ENCODE data around the gene POU6F2. TPM values are rescaled to one million over a fixed set of nuclear protein-coding genes. Genes with fewer than 3 reads are reported as not detected.

The POU6F2 gene
- total RNA-seq, 1 experiment from 2014 or later = not detected

GRCh38 chr7:39446546-39446945, 468.8 kb downstream of the POU6F2 start:
- POLR2A ChIA-PET = no interaction called here
- in situ Hi-C loops (cut with HindIII; ENCODE audit: low pct_unique_long_range_greater_than_20kb, low sequenced_read_pairs) = no loop called here
- intact Hi-C loops (cut with micrococcal nuclease; ENCODE audit: unreplicated experiment) = no loop called here
- CTCF ChIA-PET = no interaction called here
- no peaks in the 10 kb centered on the region for H3K36me3 ChIP-seq (ENCODE audit: control insufficient read depth, insufficient read depth, low read length)
- DNase-seq (ENCODE audit: low read depth, low spot score) (no peak), ATAC-seq (no peak)
- no peaks in the 10 kb centered on the region for H3K9me3 ChIP-seq (ENCODE audit: control insufficient read depth, insufficient read depth, low read depth, low read length)
- H3K4me3 ChIP-seq (ENCODE audit: low read depth in 2 of 2, low read length in 2 of 2) = no peak overlapping the region
- H3K27me3 ChIP-seq (ENCODE audit: control insufficient read depth, insufficient read depth, low read length) = peaks cover 17% of the 10 kb centered on the region
- H3K27ac ChIP-seq (ENCODE audit: low read length) = no peak overlapping the region
- H3K4me1 ChIP-seq (ENCODE audit: control insufficient read depth, insufficient read depth, low read length) = no peaks in the 10 kb centered on the region
- TF ChIP-seq POLR2AphosphoS5 (IDR thresholded peaks at IDR 0.05; ENCODE audit: low read depth, low read length) = no peak
- TF ChIP-seq CTCF (IDR thresholded peaks at IDR 0.05) = no peak
- no peak for TF ChIP-seq TCF7L2 (IDR thresholded peaks at IDR 0.05; ENCODE audit: low read depth, low read length)
- no peak for TF ChIP-seq SIN3A (IDR thresholded peaks at IDR 0.05; ENCODE audit: borderline replicate concordance, insufficient read depth, low read depth, low read length)
- TF ChIP-seq REST (IDR thresholded peaks at IDR 0.05; ENCODE audit: insufficient read depth in 1 of 2, low read depth in 2 of 2, low read length in 1 of 2) = no peak
- BruUV-seq (replicated peaks) = no TSS peak

- TF ChIP-seq REST (IDR thresholded peaks at IDR 0.05; ENCODE audit: insufficient read depth in 1 of 2, low read depth in 2 of 2, low read length in 1 of 2) (no peak), SIN3A (IDR thresholded peaks at IDR 0.05; ENCODE audit: borderline replicate concordance, insufficient read depth, low read depth, low read length) (no peak), CTCF (IDR thresholded peaks at IDR 0.05) (no peak), TCF7L2 (IDR thresholded peaks at IDR 0.05; ENCODE audit: low read depth, low read length) (no peak), POLR2AphosphoS5 (IDR thresholded peaks at IDR 0.05; ENCODE audit: low read depth, low read length) (no peak)
- Histone ChIP-seq H3K36me3 (ENCODE audit: control insufficient read depth, insufficient read depth, low read length) (no peaks in the 10 kb centered on the region), H3K4me3 (ENCODE audit: low read depth in 2 of 2, low read length in 2 of 2) (no peak overlapping the region), H3K27ac (ENCODE audit: low read length) (no peak overlapping the region), H3K9me3 (ENCODE audit: control insufficient read depth, insufficient read depth, low read depth, low read length) (no peaks in the 10 kb centered on the region), H3K27me3 (ENCODE audit: control insufficient read depth, insufficient read depth, low read length) (peaks cover 12% of the 10 kb centered on the region), H3K4me1 (ENCODE audit: control insufficient read depth, insufficient read depth, low read length) (no peaks in the 10 kb centered on the region)
- no peak for ATAC-seq
- DNase-seq (ENCODE audit: low read depth, low spot score) = no peak
- ChIA-PET CTCF (no interaction called here), POLR2A (no interaction called here)
- BruUV-seq (replicated peaks) = no TSS peak
- in situ Hi-C loops (cut with HindIII; ENCODE audit: low pct_unique_long_range_greater_than_20kb, low sequenced_read_pairs) = no loop called here
- intact Hi-C loops (cut with micrococcal nuclease; ENCODE audit: unreplicated experiment) = no loop called here
Observed at GRCh38 chr7:39451901-39452300, 474.2 kb downstream of the POU6F2 start.
